GM12872 (cell line): ENCODE measurements around the gene EGLN1.

Experiments used
- TF ChIP-seq, protein P1 (sequence below): IDR thresholded peaks from 3 replicates; pipeline ENCODE4 v1.5.1; 2011; ENCODE audit warnings: low read depth, mild to moderate bottlenecking, low read length, moderate library complexity; ENCODE audit not compliant: insufficient read depth

EGLN1 gene

DNA sequence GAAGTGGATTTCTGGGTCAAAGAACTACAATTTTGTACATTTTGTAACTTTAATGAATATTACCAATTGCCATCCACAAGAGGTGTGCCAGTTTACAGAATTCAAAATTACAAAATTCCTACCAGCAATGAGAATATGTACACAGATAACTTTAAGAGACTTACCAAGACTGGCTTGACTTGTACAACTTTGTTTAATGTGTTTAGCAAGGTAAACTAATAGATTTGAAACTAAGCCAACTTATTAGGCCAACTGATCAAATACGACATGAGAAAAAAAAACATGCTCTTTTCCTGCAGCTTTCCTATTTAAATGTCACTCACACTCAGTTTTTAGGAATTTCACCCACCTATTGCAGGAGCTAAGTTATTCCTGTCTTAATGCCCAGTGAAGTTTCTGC, 95.8 kb downstream of the EGLN1 start:
- TF ChIP-seq, protein P1, sequence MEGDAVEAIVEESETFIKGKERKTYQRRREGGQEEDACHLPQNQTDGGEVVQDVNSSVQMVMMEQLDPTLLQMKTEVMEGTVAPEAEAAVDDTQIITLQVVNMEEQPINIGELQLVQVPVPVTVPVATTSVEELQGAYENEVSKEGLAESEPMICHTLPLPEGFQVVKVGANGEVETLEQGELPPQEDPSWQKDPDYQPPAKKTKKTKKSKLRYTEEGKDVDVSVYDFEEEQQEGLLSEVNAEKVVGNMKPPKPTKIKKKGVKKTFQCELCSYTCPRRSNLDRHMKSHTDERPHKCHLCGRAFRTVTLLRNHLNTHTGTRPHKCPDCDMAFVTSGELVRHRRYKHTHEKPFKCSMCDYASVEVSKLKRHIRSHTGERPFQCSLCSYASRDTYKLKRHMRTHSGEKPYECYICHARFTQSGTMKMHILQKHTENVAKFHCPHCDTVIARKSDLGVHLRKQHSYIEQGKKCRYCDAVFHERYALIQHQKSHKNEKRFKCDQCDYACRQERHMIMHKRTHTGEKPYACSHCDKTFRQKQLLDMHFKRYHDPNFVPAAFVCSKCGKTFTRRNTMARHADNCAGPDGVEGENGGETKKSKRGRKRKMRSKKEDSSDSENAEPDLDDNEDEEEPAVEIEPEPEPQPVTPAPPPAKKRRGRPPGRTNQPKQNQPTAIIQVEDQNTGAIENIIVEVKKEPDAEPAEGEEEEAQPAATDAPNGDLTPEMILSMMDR = no peak

DNA sequence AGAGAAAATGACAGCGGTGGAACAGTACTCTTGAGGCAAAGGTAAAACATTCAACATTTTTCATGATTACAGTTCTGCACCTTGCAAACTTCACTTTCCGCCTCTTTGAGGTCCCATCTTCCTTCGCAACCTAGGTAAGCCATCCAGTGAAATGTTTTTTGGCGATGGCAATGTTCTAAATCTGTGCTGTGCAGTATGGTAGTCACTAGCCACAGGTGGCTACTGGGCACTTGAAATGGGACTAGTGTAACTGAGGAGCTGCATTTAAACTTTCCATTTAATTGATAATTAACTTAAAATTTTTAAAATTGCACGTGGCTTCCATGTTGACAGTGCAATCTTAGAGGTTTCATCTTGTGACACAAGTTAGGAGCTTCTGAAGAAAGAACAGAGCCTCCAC, 97.4 kb downstream of the EGLN1 start:
- TF ChIP-seq, protein P1 = no peak

DNA sequence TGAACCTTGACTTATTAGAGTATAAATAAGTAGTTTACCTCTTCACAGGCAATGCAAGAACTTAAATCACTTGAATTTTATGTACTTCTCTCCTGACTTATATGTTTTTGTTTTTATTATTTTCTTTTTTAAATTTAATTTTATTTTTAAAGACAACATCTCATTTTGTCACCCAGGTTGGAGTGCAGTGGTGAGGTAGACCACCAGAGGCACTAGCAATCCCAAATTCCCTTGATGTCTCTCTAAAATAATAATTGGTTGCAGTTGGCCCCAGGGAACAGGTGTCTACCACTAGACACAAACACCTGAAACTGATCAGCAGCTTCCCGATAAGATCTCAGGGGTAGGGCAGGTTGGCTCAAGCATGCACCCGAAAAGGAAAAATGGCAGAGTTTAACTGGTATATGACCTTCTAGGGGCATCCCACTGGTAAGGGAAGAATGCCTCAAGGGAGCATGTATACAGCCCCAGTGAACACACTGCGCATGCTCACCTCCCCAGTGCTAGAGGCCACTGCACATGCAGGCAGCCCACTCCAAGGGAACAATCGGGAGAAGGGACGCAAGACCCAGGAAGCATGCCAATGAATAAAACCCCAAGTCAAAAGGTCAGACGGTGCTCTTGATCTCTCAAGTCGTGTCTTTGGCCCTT, 99.1 kb downstream of the EGLN1 start:
- TF ChIP-seq, protein P1 = peak; percentile 30; the same call in 1 of the 3 replicates

DNA sequence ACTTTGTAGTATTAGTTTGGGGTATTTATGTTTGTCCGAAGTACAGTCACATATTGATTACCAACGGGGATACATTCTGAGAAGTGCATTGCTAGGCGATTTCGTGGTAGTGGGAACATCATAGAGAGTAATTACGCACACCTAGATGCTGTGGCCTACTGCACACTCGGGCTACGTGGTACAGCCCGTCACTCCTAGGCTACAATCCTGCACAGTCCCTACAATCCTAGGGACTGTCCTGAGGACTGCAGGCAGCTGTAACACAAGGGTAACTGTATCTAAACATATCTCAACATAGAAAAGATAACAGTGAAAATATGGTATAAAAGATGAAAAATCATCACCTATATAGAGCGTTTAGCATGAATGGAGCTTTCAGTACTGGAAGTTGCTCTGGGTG, 103.0 kb downstream of the EGLN1 start:
- TF ChIP-seq, protein P1 = no peak

DNA sequence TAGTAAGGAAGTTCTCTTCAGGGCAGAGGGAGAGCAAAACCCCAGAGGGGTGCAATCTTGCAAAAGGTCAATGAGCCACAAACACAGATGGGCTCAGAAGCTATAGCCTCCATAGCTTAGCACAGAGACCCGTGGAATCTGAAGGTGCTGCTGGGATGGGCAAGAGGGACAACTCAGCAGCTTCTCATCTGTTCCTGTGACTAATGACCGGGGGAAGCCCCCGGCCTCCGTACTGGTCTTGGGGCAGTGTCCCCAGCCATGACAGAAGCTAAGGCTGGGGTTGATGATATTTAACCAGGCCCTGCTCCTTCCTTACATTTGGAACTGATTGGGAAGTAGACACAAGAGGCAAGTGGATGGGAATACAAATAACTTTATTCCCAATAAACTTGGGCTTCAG, 103.5 kb downstream of the EGLN1 start:
- TF ChIP-seq, protein P1 = no peak

DNA sequence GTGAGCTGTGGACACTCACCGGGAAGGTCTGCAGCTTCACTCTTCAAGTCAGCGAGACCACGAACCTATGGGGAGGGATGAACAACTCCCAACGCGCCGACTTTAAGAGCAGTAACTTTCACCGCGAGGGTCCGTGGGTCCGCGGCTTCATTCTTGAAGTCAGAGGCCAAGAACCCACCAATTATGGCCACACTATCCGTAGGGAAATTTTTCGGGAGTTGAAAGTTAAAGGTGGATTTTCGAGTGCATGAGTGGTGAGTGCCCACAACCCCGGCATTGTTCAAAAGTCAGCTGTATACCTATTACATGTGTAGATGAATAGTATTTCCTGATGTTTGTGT, 104.1 kb downstream of the EGLN1 start:
- TF ChIP-seq, protein P1 = no peak

DNA sequence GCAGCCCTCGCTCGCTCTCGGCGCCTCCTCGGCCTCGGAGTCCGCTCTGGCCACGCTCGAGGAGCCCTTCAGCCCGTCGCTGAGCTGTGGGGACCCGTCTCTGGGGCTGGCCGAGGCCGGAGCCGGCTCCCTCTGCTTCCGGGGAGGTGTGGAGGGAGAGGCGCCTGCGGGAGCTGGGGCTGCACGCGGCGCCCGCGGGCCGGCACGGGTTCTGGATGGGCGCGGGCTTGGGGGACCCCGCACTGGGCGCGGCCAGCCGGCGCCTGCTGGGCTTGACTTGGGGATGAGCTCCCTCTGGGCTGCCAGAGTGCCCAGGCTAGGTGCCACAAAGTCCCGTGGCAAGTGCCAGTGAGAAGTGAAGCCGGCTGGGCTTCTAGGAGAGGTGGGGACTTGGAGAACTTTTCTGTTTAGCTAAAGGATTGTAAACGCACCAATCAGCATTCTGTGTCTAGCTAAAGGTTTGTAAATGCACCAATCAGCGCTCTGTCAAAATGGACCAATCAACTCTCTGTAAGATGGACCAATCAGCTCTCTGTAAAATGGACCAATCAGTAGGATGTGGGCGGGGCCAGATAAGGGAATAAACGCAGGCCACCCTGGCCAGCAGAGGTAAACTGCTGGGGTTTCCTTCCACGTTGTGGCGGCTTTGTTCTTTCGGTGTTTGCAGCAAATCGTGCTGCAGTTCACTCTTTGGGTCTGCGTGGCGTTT, 104.6 kb downstream of the EGLN1 start:
- TF ChIP-seq, protein P1 = no peak
